ENCODE results near the gene SCIMP. TPM values are rescaled to one million over a fixed set of nuclear protein-coding genes. Genes with fewer than 3 reads are reported as not detected.

Gene SCIMP
- total RNA-seq, 4 donors from 2014 or later, result 0.62 to 0.91 TPM; not detected in 2

DNA sequence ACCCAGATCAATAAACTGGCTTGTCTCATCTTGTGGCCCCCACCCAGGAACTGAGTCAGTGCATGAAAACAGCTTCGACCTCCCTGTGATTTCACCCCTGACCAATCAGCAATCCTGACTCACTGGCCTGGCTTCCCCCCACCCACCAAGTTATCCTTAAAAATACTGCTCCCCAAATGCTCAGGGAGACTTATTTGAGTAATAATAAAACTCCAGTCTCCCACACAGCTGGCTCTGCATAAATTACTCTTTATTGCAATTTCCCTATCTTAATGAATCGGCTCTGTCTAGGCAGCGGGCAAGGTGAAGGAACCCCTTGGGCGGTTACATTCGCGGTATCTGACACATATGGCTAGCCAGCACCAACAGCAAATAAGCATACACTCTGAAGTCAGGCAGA lies 37.7 kb upstream of the SCIMP start:
- intact Hi-C loops (cut with DNase I; ENCODE audit: low total_unique reads), result no loop called here
- DNase-seq, result no peak
- Histone ChIP-seq H3K36me3 (no peaks in the 10 kb centered on the region), H3K27me3 (no peaks in the 10 kb centered on the region), H3K27ac (no peak overlapping the region), H3K9me3 (no peaks in the 10 kb centered on the region), H3K4me3 (no peak overlapping the region), H3K4me1 (no peaks in the 10 kb centered on the region)
- no peak for TF ChIP-seq POLR2A (IDR thresholded peaks at IDR 0.05)
- TF ChIP-seq, protein P1, sequence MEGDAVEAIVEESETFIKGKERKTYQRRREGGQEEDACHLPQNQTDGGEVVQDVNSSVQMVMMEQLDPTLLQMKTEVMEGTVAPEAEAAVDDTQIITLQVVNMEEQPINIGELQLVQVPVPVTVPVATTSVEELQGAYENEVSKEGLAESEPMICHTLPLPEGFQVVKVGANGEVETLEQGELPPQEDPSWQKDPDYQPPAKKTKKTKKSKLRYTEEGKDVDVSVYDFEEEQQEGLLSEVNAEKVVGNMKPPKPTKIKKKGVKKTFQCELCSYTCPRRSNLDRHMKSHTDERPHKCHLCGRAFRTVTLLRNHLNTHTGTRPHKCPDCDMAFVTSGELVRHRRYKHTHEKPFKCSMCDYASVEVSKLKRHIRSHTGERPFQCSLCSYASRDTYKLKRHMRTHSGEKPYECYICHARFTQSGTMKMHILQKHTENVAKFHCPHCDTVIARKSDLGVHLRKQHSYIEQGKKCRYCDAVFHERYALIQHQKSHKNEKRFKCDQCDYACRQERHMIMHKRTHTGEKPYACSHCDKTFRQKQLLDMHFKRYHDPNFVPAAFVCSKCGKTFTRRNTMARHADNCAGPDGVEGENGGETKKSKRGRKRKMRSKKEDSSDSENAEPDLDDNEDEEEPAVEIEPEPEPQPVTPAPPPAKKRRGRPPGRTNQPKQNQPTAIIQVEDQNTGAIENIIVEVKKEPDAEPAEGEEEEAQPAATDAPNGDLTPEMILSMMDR (IDR thresholded peaks at IDR 0.05), result no peak

DNA sequence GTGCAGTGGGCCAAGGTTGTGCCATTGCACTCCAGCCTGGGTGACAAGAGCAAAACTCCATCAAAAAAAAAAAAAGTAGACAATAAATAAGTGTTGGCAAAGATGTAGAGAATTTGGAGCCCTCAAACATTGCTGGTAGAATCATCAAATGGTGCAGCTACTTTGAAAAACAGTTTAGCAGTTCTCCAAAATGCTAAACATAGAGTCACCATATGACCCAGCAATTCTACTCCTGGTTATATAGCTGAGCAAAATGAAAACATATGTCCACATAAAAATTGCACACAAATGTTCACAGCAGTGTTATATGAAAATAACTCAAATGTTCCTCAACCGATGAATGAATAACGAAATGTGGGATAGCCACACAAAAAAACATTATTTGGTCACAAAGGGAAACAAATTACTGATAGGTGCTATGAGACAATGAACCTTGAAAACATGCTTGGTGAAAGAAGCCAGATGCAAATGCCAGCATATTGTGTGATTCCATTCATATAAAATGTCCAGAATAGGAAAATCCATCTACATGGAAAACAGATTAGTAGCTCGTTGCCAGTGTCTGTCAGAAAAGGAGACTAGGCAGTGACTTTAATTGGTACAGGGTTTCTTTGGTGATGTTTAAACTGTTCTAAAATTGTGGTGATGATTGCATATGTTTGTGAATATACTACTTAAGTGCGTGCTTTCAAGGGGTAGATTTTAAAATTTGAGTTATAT lies 34.7 kb upstream of the SCIMP start:
- H3K9me3 ChIP-seq, result no peaks in the 10 kb centered on the region
- intact Hi-C loops (cut with DNase I; ENCODE audit: low total_unique reads), result no loop called here
- TF ChIP-seq, protein P1 (IDR thresholded peaks at IDR 0.05), result no peak
- no peak for TF ChIP-seq POLR2A (IDR thresholded peaks at IDR 0.05)
- H3K4me3 ChIP-seq, result no peak overlapping the region
- DNase-seq, result no peak
- no peaks in the 10 kb centered on the region for H3K36me3 ChIP-seq
- H3K27me3 ChIP-seq, result no peaks in the 10 kb centered on the region
- H3K4me1 ChIP-seq, result no peaks in the 10 kb centered on the region
- no peak overlapping the region for H3K27ac ChIP-seq

DNA sequence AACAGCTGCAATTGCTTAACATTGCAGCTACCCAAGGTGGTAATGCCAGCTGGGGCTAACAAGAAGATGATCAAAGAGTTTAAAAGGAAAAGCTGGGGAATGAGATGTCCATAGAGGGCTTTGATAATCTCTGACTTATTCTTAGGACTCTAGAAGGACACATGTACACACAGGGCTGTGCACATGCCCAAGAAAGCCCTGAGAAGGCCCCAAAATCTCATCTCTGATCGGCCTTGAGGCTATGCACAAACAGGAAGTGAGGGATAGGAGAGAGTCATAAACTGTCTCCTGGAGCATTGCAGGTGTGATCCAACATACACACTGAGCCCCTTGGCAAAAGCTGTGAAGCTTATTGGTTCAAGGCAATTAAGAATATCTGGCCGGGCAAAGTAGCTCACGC lies 30.2 kb upstream of the SCIMP start:
- Histone ChIP-seq H3K4me1 (no peaks in the 10 kb centered on the region), H3K36me3 (no peaks in the 10 kb centered on the region), H3K9me3 (no peaks in the 10 kb centered on the region), H3K4me3 (no peak overlapping the region), H3K27ac (no peak overlapping the region), H3K27me3 (no peaks in the 10 kb centered on the region)
- intact Hi-C loops (cut with DNase I; ENCODE audit: low total_unique reads), result no loop called here
- DNase-seq, result no peak
- TF ChIP-seq, protein P1 (IDR thresholded peaks at IDR 0.05), result no peak
- TF ChIP-seq POLR2A (IDR thresholded peaks at IDR 0.05), result no peak

DNA sequence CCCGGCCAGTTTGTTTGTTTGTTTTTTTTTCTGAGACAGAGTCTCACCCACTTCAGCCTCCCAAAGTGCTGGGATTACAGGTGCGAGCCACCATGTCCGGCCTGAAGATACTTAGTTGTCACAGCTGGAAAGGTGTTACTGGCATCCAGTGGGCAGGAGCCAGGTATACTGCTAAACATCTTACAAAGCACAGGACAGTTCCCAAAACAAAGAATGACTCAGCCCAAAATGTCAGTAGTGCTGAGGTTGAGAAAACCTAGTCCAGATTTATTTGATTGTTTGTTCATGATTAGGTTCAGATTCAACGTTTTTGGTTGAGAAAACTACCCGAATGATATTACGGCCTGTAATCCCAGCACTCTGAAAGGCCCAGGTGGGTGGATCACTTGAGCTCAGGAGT lies 28.8 kb upstream of the SCIMP start:
- Histone ChIP-seq H3K9me3 (no peaks in the 10 kb centered on the region), H3K4me3 (no peak overlapping the region), H3K27ac (no peak overlapping the region), H3K27me3 (no peaks in the 10 kb centered on the region), H3K36me3 (no peaks in the 10 kb centered on the region), H3K4me1 (no peaks in the 10 kb centered on the region)
- TF ChIP-seq POLR2A (IDR thresholded peaks at IDR 0.05), result no peak
- TF ChIP-seq, protein P1 (IDR thresholded peaks at IDR 0.05), result no peak
- no peak for DNase-seq
- intact Hi-C loops (cut with DNase I; ENCODE audit: low total_unique reads), result no loop called here

DNA sequence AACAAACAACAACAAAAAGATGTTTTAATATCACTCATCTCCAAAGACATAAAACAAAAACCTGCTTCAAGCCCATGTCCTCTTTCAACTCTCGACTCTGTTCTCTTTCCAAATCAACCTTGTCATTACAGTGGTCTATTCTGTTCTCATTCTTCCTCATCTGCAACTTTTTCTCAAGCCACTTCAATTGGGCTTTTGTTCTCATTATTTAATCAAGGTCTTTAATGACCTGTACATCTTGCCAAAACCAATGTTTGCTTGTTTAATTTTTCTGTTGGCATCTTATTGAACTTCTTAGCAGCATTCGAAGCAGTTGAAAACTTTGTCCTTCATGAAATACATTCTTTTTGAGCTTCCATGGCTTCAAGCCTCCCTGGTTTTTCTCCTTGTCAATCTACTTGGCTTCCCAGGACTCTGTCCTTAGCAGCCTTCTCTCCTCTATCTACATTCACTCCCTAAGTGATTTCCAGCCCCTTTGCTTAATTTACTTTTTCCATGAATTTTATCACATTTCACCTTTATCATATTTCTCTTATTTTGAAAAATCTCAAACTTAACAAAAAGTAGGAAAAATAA lies 27.8 kb upstream of the SCIMP start:
- H3K27ac ChIP-seq, result no peak overlapping the region
- no peak overlapping the region for H3K4me3 ChIP-seq
- DNase-seq, result no peak
- H3K36me3 ChIP-seq, result no peaks in the 10 kb centered on the region
- intact Hi-C loops (cut with DNase I; ENCODE audit: low total_unique reads), result no loop called here
- H3K27me3 ChIP-seq, result no peaks in the 10 kb centered on the region
- no peaks in the 10 kb centered on the region for H3K4me1 ChIP-seq
- H3K9me3 ChIP-seq, result no peaks in the 10 kb centered on the region
- TF ChIP-seq POLR2A (IDR thresholded peaks at IDR 0.05), result no peak
- TF ChIP-seq, protein P1 (IDR thresholded peaks at IDR 0.05), result no peak
